ENCODE measurements around the gene MPIG6B.
A peak's percentile ranks its signal among the peaks of the same experiment; 100 is the strongest.
"Not testable (repeated sequence)": the region's sequence is repeated elsewhere in the genome, so short reads cannot be mapped to it uniquely, and the experiment has no call there.

Gene MPIG6B

GRCh38 chr6:31700740-31701401 lies 22.3 kb upstream of the MPIG6B start:
- no peak for DNase-seq (ENCODE audit: low read depth in 3 of 3)

DNA sequence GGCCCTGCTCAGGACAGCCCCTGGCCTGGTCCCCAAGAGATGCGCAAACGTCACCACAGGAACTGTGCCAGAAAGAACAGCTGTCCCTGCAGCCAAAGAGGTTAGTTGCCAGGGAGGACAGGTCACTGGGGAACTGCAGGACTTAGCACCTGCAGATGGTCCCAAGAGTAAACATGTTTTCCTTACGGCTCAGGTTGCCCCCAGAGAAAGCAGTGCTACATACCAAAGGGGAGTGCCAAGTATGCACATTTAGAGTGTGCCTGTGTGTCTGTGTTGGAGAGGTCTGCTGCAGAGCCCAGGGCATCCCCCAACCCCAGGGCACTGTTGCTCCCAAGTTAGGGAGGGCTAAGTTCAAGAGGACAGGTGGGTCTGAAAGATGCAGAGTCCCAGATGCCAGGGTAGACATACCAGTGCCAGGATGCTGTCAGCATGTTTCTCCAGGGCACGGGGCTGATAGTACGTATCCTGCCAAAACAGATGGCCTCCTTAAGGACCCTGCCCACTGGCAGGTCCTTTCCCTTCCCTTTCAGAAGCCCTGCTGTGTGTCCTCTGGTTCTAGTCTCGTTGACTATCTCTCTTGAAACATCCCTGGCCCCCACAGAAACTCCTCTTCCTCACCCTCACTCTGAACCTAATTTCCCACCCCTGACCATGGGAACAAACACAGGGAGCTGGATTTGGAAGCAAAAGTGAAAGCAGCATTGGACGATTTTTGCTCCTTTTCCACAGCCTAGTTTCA lies 21.3 kb upstream of the MPIG6B start:
- DNase-seq (ENCODE audit: low read depth in 3 of 3): no peak

DNA sequence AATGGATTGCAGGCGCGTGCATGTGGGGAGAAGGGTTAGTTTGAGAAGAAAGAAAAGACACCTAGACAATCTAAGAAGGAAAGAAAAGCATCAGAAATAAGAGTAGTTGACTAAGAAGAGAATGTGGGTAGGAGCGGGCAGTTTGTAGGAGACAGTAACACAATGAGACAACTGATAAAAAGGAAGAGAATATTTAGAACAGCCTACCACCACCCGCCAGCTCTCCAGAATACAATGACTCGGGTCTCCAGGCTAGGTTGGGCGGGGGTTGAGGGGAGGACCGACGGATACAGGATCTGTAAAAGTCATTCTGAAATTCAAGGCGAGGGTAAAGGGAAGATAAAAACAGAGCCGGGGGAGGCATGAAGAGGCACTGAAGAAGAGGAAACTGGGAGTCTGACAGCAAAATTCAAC lies 20.8 kb upstream of the MPIG6B start:
- peak in 1 of 3 donors; percentile 38 for DNase-seq (ENCODE audit: low read depth in 3 of 3)

DNA sequence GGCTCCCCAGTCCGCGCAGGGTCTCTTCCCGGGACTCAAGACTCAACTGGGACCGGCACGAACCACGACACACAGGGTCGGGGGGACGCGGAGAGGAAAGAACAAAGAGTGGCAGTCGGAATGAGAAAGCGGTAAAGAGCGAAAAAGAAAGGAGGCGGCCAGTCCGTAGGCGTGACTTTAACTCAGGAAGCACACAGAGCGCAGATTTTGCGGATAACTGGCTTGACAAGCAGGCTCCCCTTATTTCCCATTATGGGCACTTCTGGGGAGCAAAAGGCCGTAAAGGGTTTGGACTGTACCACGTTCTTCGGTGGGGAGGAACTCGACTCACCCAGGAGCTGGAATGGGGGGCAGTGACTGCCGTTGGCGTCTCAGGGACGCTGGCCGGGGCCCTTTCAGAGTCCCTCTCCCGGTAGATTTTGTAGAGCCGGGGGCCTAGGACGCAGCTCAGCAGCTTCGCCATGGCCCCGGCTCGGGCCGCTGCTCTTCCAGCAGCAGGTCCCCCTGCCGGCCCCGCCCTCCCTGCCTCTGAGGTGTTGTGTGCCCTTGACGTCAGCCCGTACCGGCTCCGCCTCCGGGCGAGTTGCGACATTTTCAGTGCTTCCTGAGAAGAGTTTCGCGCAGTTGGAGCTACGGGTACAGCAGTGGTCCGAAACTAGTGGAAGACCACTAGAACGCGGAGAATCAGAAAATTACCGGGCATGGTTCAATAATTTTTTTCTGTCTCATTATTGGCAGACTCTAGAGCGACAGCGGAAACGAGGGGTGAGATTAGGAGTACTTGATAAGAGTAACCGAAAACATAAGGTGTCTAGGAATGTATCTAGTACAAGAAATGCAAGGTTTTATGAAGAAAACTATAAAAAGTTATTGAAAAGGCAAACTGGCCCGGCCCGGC lies 20.1 kb upstream of the MPIG6B start, which contains the start of gene ABHD16A:
Gene ABHD16A, minus strand, starts transcription at position 506 of the 898 bp plus-strand sequence. Its CDS starts 43 bp downstream, at position 463.
- DNase-seq (ENCODE audit: low read depth in 3 of 3): peak; percentile 94 to 98 (median 96)

DNA sequence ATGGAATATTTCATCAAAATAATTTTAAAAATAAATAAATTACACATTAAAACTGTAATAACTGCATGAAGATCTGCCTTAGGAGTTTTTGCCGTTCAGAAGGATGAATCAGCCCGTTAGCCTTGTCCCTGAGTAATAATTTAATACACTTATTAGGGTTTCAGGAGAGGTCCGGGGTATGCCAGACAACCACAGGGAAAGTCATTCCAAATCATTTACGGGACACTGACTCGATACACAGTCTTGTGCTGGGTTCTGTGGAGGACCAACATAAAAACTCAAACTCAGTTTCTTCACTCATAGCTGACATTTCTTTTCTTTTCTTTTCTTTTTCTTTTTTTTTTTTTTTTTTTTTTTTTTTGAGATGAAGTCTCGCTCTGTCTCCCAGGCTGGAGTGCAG lies 17.2 kb upstream of the MPIG6B start:
- DNase-seq (ENCODE audit: low read depth in 3 of 3): no peak

DNA sequence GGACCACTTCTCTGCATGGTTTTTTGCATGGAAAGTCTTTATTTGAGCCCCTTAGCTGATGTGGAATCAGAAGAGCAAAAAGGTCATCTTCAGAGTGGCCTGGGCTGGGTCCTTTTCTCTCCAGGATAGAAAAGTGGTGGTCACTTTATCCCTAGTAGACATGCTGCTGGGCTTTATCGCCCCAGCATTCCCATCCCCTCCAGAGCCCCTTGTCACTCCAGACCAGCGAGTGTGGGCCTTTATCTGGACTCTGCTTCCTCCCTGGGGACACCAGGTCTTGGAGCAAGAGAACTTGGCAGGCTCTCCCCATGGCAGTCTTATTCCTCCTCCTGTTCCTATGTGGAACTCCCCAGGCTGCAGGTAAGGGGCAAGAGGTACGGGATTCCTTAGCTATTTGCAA lies 16.6 kb upstream of the MPIG6B start, which contains the start of gene LY6G6F:
Gene LY6G6F, plus strand, starts transcription at position 268 of the 400 bp plus-strand sequence. Its CDS starts 41 bp downstream, at position 309.
- DNase-seq (ENCODE audit: low read depth in 3 of 3): no peak

DNA sequence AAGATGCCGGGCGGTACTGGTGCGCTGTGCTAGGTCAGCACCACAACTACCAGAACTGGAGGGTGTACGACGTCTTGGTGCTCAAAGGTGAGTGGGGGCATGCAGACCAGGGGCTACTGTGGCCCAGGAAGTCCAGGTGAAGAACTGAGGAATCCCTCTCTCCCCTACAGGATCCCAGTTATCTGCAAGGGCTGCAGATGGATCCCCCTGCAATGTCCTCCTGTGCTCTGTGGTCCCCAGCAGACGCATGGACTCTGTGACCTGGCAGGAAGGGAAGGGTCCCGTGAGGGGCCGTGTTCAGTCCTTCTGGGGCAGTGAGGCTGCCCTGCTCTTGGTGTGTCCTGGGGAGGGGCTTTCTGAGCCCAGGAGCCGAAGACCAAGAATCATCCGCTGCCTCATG lies 15.5 kb upstream of the MPIG6B start:
- DNase-seq (ENCODE audit: low read depth in 3 of 3): no peak

- DNase-seq (ENCODE audit: low read depth in 3 of 3): no peak
These were observed 14.9 kb upstream of the MPIG6B start for GRCh38 chr6:31708224-31708623.

GRCh38 chr6:31709157-31709556 lies 14.0 kb upstream of the MPIG6B start:
- DNase-seq (ENCODE audit: low read depth in 3 of 3): not testable (repeated sequence)

- DNase-seq (ENCODE audit: low read depth in 3 of 3): no peak
These were observed 12.5 kb upstream of the MPIG6B start for GRCh38 chr6:31710523-31711219.

DNA sequence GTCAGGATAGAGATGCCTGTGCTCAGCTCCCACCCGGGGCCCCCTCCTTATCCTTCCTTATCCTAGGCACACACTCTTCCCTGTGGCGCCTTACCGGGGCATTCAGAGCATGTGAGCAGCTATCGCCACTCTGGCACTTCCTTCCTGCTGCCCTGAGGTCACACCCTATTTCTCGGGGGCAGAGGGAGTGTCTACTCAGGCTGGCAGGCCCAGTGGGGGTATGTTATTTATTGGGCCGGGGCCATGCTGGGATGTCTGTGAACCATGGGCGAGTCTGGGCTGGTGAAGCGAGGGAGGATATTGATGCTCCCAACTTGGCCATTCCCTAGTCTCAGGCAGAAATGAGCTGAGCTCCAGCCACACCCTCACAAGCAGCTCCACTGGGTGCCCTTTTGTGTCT lies 11.9 kb upstream of the MPIG6B start:
- no peak for DNase-seq (ENCODE audit: low read depth in 3 of 3)

GRCh38 chr6:31712296-31712695 lies 10.9 kb upstream of the MPIG6B start:
- no peak for DNase-seq (ENCODE audit: low read depth in 3 of 3)

DNA sequence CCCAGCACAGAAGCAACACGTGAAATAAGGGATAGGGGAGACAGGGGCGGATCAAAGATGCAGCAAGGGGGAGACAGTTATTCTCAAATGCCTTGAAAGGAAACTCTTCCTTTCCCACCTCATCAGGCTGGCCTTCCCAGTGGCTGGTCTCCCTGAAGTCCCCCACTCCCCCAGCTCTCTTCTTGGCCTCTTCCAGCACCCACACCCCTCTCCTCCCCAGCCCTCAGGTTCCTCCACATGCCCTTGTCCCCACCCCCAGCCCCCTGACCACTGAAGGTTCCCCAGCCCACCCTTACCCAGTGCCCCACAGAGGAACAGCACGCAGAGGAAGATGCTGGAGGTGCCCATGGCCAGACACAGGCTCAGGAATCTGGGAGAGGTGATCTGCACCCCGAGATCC lies 9.7 kb upstream of the MPIG6B start:
- no peak for DNase-seq (ENCODE audit: low read depth in 3 of 3)

DNA sequence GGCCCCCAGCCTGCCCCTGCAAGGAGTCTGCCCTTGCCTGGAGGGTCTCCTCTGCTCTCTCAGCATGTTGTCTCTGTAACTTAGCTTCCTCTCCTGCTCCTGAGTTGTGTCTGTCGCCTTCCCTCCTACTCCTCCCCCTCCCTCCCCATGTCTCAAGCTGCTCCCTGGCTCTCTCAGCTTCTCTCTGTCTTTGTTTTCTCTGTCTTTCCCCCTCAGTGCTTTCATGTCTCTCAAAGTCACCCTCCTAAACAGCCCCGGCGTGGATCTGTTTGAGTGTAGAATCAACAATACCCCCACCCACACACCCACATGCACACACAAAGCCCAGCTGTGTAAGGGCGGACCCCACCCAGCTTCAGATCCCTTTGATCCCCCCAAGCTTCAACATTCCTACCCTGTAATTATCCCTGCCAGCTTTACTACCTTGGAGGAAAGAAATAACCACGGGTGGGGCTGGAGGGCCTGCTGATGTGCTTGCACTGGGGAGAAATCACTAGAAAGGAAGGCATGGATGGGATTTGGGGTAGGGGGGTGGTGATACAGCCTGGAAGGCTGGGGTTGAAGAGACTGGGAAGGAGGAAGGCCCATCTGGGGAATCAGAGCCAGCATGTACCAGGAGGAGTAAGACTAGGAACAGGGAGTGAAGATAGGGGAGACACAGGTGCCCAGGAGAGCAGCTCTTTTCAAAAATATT lies 9.0 kb upstream of the MPIG6B start:
- no peak for DNase-seq (ENCODE audit: low read depth in 3 of 3)

DNA sequence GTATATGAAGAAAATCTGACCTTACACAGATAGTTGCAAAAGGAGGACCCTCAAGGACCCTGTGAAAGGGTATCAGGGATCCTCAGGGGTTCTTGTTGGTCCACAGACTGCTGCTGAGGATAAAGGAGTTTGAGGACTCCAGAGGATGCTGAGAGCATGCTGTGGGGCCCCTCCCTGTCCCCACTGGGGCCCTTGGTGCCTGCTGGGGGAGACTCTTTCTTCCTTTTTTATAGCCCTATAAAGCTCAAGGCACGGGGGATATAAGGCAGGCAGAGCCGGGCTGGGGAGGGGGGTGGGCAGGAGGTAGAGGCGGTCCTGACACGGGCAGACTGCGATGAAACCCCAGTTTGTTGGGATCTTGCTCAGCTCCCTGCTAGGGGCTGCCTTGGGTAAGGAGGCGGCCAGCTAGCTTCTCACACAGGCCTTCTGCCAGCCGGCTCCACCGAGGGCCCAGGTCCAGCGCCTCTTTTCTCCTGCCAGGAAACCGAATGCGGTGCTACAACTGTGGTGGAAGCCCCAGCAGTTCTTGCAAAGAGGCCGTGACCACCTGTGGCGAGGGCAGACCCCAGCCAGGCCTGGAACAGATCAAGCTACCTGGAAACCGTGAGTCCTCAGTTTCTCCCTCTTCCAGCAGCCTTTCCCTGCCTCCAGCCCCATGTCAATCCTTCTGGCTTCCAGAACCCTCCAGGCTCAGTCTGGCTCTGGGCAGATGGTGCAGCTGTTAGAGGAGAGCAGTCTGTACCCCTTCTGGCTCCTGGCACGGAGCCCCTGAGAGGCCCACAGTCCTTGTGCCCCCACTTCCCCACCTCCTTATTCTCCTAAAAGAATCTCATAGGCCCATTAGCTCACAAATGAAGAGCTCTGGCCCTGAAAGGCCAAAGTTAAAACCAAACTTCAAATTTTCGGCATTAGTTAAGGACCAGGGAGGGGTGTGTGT lies 7.9 kb upstream of the MPIG6B start, which contains the start of gene LY6G6D:
Gene LY6G6D, plus strand, starts transcription at position 327 of the 937 bp plus-strand sequence. Its CDS starts 8 bp downstream, at position 335.
- no peak for DNase-seq (ENCODE audit: low read depth in 3 of 3)

DNA sequence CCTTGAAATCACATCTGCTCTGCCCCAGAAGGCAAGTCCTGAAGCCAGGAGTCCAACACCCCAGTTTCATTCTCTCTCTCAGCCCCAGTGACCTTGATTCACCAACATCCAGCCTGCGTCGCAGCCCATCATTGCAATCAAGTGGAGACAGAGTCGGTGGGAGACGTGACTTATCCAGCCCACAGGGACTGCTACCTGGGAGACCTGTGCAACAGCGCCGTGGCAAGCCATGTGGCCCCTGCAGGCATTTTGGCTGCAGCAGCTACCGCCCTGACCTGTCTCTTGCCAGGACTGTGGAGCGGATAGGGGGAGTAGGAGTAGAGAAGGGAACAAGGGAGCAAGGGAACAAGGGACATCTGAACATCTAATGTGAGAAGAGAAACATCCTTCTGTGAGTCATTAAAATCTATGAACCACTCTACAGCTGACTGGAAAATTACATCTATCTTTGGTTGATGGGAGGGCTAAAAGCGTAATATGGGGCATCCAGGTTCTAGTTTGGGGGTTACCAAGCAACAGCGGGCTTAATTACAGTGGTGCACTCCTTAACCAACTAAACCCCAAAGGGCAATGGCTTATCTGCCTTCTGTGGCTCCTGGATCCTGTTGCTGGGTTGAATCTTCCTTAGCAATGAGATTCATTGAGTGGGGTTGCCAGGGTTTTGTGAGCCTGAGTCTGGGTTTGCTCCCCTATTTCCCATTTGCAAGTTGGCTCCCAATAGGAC lies 5.5 kb upstream of the MPIG6B start:
- no peak for DNase-seq (ENCODE audit: low read depth in 3 of 3)

GRCh38 chr6:31718265-31718664 lies 4.9 kb upstream of the MPIG6B start:
- DNase-seq (ENCODE audit: low read depth in 3 of 3): no peak

GRCh38 chr6:31719001-31719400 lies 4.2 kb upstream of the MPIG6B start:
- no peak for DNase-seq (ENCODE audit: low read depth in 3 of 3)

GRCh38 chr6:31720196-31720770 lies 2.9 kb upstream of the MPIG6B start:
- DNase-seq (ENCODE audit: low read depth in 3 of 3): no peak
